ENCODE measurements around the gene KCNQ5. TPM values are rescaled to one million over a fixed set of nuclear protein-coding genes. Genes with fewer than 3 reads are reported as not detected.

KCNQ5 gene
- total RNA-seq, 1 experiment from 2014 or later, result 0.07 TPM

DNA sequence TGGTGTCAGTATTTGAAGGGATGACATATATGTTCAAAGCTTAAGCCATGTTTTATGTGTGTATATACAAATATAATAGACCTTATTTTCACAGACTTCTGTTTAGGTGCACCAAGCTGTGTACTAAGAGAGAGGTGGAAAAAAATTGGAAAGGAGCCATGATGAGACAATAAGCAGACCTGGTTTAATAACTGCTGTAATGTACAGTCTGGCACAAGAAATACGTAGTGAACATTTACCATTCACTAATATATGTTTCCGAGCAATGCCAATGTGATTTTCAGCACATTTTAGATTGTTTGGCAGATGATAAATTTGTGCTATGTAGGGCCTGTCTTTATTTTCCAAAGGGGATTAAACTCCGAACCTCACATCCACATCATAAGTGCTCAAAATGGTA lies 487.1 kb downstream of the KCNQ5 start:
- Histone ChIP-seq H3K56ac (ENCODE audit: insufficient read length, low read depth, low read length) (no peak overlapping the region), H3K9ac (ENCODE audit: extremely low read depth, insufficient read length, low read length) (no peak overlapping the region), H2BK12ac (ENCODE audit: insufficient read length, low read depth, low read length) (no peak overlapping the region), H4K20me1 (ENCODE audit: control insufficient read depth, insufficient read depth, insufficient read length) (no peaks in the 10 kb centered on the region), H3K79me1 (ENCODE audit: insufficient read depth, low read depth, low read length, poor library complexity, severe bottlenecking) (no peaks in the 10 kb centered on the region), H3K23ac (ENCODE audit: insufficient read length, low read depth, low read length) (no peak overlapping the region), H4K8ac (replicated peaks; ENCODE audit: insufficient read length, low read depth, low read length) (no peak overlapping the region), H2AK5ac (ENCODE audit: insufficient read length, low read length) (no peak overlapping the region), H3K9me3 (ENCODE audit: control insufficient read depth, low read depth, low read length) (no peaks in the 10 kb centered on the region), H2BK5ac (ENCODE audit: insufficient read length, low read length) (no peak overlapping the region), H2BK120ac (ENCODE audit: low read depth, low read length, poor library complexity, severe bottlenecking) (no peak overlapping the region), H3K79me2 (ENCODE audit: insufficient read depth, low read length) (no peaks in the 10 kb centered on the region), H2BK15ac (ENCODE audit: low read depth, low read length) (no peak overlapping the region), H3K23me2 (ENCODE audit: insufficient read length, low read depth, low read length, poor library complexity, severe bottlenecking) (no peaks in the 10 kb centered on the region), H2AFZ (ENCODE audit: low read length) (no peak overlapping the region), H4K91ac (ENCODE audit: insufficient read length, low read depth, low read length) (no peak overlapping the region), H3K27me3 (ENCODE audit: insufficient read depth, low read length) (no peaks in the 10 kb centered on the region), H3K27ac (ENCODE audit: insufficient read length, low read depth, low read length) (no peak overlapping the region), H4K5ac (ENCODE audit: insufficient read length, low read depth, low read length) (no peak overlapping the region), H2BK20ac (ENCODE audit: low read depth, low read length, poor library complexity, severe bottlenecking) (no peak overlapping the region), H3K18ac (ENCODE audit: insufficient read length, low read depth, low read length) (no peak overlapping the region), H3K4me2 (ENCODE audit: insufficient read depth, insufficient read length, low read length) (no peak overlapping the region), H3K4ac (ENCODE audit: low read depth, low read length) (no peak overlapping the region), H3K14ac (ENCODE audit: insufficient read depth, low read length) (no peak overlapping the region), H3T11ph (ENCODE audit: low read length) (no peak overlapping the region), H3K4me1 (ENCODE audit: insufficient read depth, low read length) (no peaks in the 10 kb centered on the region)
- Mint-ChIP-seq H3K4me3 (no peak overlapping the region), H3K27me3 (ENCODE audit: low read depth) (no peaks in the 10 kb centered on the region), H3K9me3 (no peaks in the 10 kb centered on the region), H3K36me3 (ENCODE audit: insufficient read depth in 1 of 3, low read depth in 3 of 3) (no peaks in the 10 kb centered on the region), H3K4me1 (no peaks in the 10 kb centered on the region), H3K27ac (no peak overlapping the region)
- TF ChIP-seq, protein P1, sequence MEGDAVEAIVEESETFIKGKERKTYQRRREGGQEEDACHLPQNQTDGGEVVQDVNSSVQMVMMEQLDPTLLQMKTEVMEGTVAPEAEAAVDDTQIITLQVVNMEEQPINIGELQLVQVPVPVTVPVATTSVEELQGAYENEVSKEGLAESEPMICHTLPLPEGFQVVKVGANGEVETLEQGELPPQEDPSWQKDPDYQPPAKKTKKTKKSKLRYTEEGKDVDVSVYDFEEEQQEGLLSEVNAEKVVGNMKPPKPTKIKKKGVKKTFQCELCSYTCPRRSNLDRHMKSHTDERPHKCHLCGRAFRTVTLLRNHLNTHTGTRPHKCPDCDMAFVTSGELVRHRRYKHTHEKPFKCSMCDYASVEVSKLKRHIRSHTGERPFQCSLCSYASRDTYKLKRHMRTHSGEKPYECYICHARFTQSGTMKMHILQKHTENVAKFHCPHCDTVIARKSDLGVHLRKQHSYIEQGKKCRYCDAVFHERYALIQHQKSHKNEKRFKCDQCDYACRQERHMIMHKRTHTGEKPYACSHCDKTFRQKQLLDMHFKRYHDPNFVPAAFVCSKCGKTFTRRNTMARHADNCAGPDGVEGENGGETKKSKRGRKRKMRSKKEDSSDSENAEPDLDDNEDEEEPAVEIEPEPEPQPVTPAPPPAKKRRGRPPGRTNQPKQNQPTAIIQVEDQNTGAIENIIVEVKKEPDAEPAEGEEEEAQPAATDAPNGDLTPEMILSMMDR (conservative IDR thresholded peaks at IDR 0.05), result no peak
- WGBS (ENCODE audit: extremely low coverage, insufficient read length, low lambda C conversion rate), result no CpG with 5 or more reads among the region's 3 CpGs
- no peak for DNase-seq

Data from H9 (cell line).